Measurements from ENCODE around the gene RUNX3.

GRCh38 chr1:24861821-24862727, 68.0 kb downstream of the RUNX3 start:
- no peak for TF ChIP-seq CTCF (IDR thresholded peaks at IDR 0.05 in 2 of 3, conservative IDR thresholded peaks at IDR 0.05 in 1 of 3; ENCODE audit: borderline replicate concordance in 1 of 3, insufficient read depth in 1 of 3, low read depth in 2 of 3, low read length in 2 of 3)
- no peak for TF ChIP-seq POLR2A (IDR thresholded peaks at IDR 0.05; ENCODE audit: borderline replicate concordance, extremely low read depth, insufficient read depth, insufficient read length)
- no peak for TF ChIP-seq ATF3 (IDR thresholded peaks at IDR 0.05)
